GM21528 (cell line): ENCODE results near the gene LRRC3B.
"Not testable (repeated sequence)": the region's sequence is repeated elsewhere in the genome, so short reads cannot be mapped to it uniquely, and the experiment has no call there.

Source experiments
- ATAC-seq: cut with Tn5 transposase; IDR thresholded peaks from one replicate; pipeline ENCODE4 v1.9.1; 2021; ENCODE audit warnings: mild to moderate bottlenecking, moderate library complexity; ENCODE audit not compliant: unreplicated experiment, low FRiP score

Gene LRRC3B

GRCh38 chr3:26622621-26623418 lies at the start of gene LRRC3B:
LRRC3B (plus strand) TSS chr3:26622772; CDS start chr3:26709673, 86,901 bp downstream.
- no peak for ATAC-seq

GRCh38 chr3:26574766-26575165 lies 47.8 kb upstream of the LRRC3B start:
- no peak for ATAC-seq

GRCh38 chr3:26579116-26579515 lies 43.5 kb upstream of the LRRC3B start:
- no peak for ATAC-seq

GRCh38 chr3:26587571-26587970 lies 35.0 kb upstream of the LRRC3B start:
- ATAC-seq = no peak

- ATAC-seq = no peak
These were observed 33.6 kb upstream of the LRRC3B start for GRCh38 chr3:26588931-26589330.

- no peak for ATAC-seq
These were observed 32.9 kb upstream of the LRRC3B start for GRCh38 chr3:26589678-26590077.

- no peak for ATAC-seq
These were observed 31.6 kb upstream of the LRRC3B start for GRCh38 chr3:26590919-26591484.

GRCh38 chr3:26591926-26592325 lies 30.6 kb upstream of the LRRC3B start:
- no peak for ATAC-seq

GRCh38 chr3:26592451-26592850 lies 30.1 kb upstream of the LRRC3B start:
- ATAC-seq = no peak

GRCh38 chr3:26596335-26596734 lies 26.2 kb upstream of the LRRC3B start:
- ATAC-seq = no peak

GRCh38 chr3:26603311-26603710 lies 19.3 kb upstream of the LRRC3B start:
- not testable (repeated sequence) for ATAC-seq

GRCh38 chr3:26603771-26604170 lies 18.8 kb upstream of the LRRC3B start:
- not testable (repeated sequence) for ATAC-seq

GRCh38 chr3:26614006-26614685 lies 8.4 kb upstream of the LRRC3B start:
- ATAC-seq = no peak

- no peak for ATAC-seq
These were observed 1.4 kb upstream of the LRRC3B start for GRCh38 chr3:26621176-26621575.

- ATAC-seq = no peak
These were observed 509 bp upstream of the LRRC3B start for GRCh38 chr3:26621906-26622620.

- no peak for ATAC-seq
These were observed 1.0 kb downstream of the LRRC3B start for GRCh38 chr3:26623419-26624208.

- ATAC-seq = no peak
These were observed 1.7 kb downstream of the LRRC3B start for GRCh38 chr3:26624209-26624765.

GRCh38 chr3:26625187-26625586 lies 2.6 kb downstream of the LRRC3B start:
- ATAC-seq = no peak

- no peak for ATAC-seq
These were observed 4.5 kb downstream of the LRRC3B start for GRCh38 chr3:26627080-26627479.

- ATAC-seq = no peak
These were observed 6.3 kb downstream of the LRRC3B start for GRCh38 chr3:26628915-26629314.
